WTC11 (cell line): ENCODE data around the gene ARHGAP30.

ENCODE experiments used
- IRF1 ChIP-seq: sonication (generic); formaldehyde crosslinking; IDR thresholded peaks from 2 replicates; pipeline ENCODE4 v1.8.0; 2023; ENCODE audit warnings: missing genetic modification reagents
- NFYB ChIP-seq: sonication (generic); formaldehyde crosslinking; conservative IDR thresholded peaks from 2 replicates; pipeline ENCODE4 v1.8.0; 2022; ENCODE audit warnings: low read depth, missing genetic modification reagents
- PRDM15 ChIP-seq: sonication (generic); formaldehyde crosslinking; IDR thresholded peaks from 2 replicates; pipeline ENCODE4 v1.8.0; 2022; ENCODE audit warnings: missing genetic modification reagents

- no peak for TF ChIP-seq IRF1
- no peak for TF ChIP-seq NFYB (CRISPR knock-in tag)
- TF ChIP-seq PRDM15 (CRISPR knock-in tag), result no peak
These were observed 21.4 kb upstream of the ARHGAP30 start for GRCh38 chr1:161091093-161091492.
